Right cardiac atrium (tissue), 5 donors: ENCODE data around the gene KRTAP4-11. TPM values are rescaled to one million over a fixed set of nuclear protein-coding genes. Genes with fewer than 3 reads are reported as not detected.
"Not testable (repeated sequence)": the region's sequence is repeated elsewhere in the genome, so short reads cannot be mapped to it uniquely, and the experiment has no call there.

Experiments
- ATAC-seq, 2 donors: fragments of 200-7000 bp; cut with Tn5 transposase; one replicate each; pipeline versions ENCODE4 v1.8.0 to v1.9.1; 2020; ENCODE audit warnings: moderate library complexity in 2 of 2, mild to moderate bottlenecking in 1 of 2
- DNase-seq, 3 donors: peaks; one replicate each; pipeline ENCODE4 v3.0.0-alpha.2; 2020
- H3K27ac ChIP-seq: one replicate; pipeline ENCODE4 v1.5.1; 2013; ENCODE audit warnings: mild to moderate bottlenecking, low read length, control low read depth, moderate library complexity
- H3K27me3 ChIP-seq: one replicate; pipeline ENCODE4 v1.6.1; 2013; ENCODE audit not compliant: control insufficient read depth, insufficient read depth
- H3K4me1 ChIP-seq: one replicate; pipeline ENCODE4 v1.6.1; 2013; ENCODE audit warnings: low read length; ENCODE audit not compliant: control insufficient read depth, insufficient read depth
- H3K4me3 ChIP-seq: one replicate; pipeline ENCODE4 v1.5.1; 2013; ENCODE audit warnings: low read length, control low read depth
- H3K9me3 ChIP-seq: one replicate; pipeline ENCODE4 v1.6.1; 2013; ENCODE audit warnings: low read length; ENCODE audit not compliant: control insufficient read depth
- WGBS: extraction: QIAGEN DNeasy Blood & Tissue Kit; methylation state at CpG from one replicate; pipeline ENCODE4 v1.1.7; 2013; 5-methylcytosine and 5-hydroxymethylcytosine counted together
- intact Hi-C, 4 donors: fragments of 100-400 bp; cut with DNase I; formaldehyde crosslinking; loops; one replicate each; pipeline versions ENCODE4 v1.11.0 to v1.14.0; 2022 to 2023
- long read RNA-seq, 4 donors: library from polyadenylated mRNA; unstranded; transcript quantifications; one replicate each; pipeline ENCODE4 v2.0.0, GENCODE V29; 2020 to 2021
- polyA plus RNA-seq: library from polyadenylated mRNA; stranded (reverse); fragments of 200-250 nt; gene quantifications from one replicate; pipeline ENCODE4 v1.2.3, GENCODE V29; 2013
- total RNA-seq, 4 donors: library from RNA; stranded (reverse); fragmentation: NEBNext Ultra II Directional; extraction: Animal tissue kit (Norgen Biotek cat#: 25700); gene quantifications; one replicate each; pipeline ENCODE4 v1.2.1, GENCODE V29; 2021
- donor health status: healthy with polysubstance abuse.
- donor health status: DM: no; HTN: yes; CAD: no.
- donor health status: DM: no; HTN: no; CAD: no.
- donor health status: DM: no; HTN: yes; CAD: no; lungs with severe emphysema.
- donor health status: DM: yes; HTN: yes; CAD: no.

The KRTAP4-11 gene
- total RNA-seq (not detected), polyA plus RNA-seq (not detected)
- long read RNA-seq, donor 1: 0 reads
- long read RNA-seq, donor 2: 0 reads
- long read RNA-seq, donor 3: 0 reads
- long read RNA-seq, donor 4: 0 reads

DNA sequence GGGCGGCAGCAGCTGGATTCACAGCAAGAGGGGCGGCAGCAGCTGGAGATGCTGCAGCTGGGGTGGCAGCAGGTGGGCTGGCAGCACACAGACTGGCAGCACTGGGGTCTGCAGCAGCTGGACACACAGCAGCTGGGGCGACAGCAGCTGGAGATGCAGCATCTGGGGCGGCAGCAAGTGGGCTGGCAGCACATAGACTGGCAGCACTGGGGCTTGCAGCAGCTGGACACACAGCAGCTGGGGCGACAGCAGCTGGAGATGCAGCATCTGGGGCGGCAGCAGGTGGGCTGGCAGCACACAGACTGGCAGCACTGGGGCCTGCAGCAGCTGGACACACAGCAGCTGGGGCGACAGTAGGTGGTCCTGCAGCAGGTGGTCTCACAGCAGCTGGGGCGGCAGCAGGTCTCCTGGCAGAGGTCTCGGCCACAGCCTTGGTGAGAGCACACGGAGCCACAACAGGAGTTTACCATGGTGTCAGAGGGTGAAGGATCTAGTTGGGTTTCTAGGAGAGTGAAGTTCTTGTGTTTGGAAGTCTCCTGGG is at the start of gene KRTAP4-11:
Gene KRTAP4-11, minus strand, starts transcription at position 528 of the 541 bp plus-strand sequence. Its CDS starts 58 bp downstream, at position 470.
- H3K9me3 ChIP-seq, H3K27me3 ChIP-seq, intact Hi-C loops, DNase-seq, H3K4me3 ChIP-seq, H3K4me1 ChIP-seq, ATAC-seq, H3K27ac ChIP-seq: not testable (repeated sequence)
- 77% methylated on average over 10 of the region's 10 CpGs for WGBS

DNA sequence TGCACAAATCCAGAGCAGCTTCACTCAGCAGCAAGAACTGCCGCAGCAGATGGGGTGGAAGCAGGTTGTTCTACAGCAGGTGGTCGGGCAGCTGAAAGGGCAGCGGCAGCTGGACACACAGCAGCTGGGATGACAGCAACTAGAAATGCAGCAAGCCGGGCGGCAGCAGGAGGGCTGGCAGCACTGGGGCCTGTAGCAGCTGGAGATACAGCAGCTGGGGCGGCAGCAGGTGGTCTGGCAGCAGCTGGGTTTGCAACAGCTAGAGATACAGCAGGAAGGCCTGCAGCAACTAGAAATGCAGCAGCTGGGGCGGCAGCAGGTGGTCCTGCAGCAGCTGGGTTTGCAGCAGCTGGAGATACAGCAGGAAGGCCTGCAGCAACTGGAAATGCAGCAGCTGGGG is 49.4 kb upstream of the KRTAP4-11 start:
- Histone ChIP-seq H3K4me3 (no peak overlapping the region), H3K9me3 (no peaks in the 10 kb centered on the region), H3K4me1 (no peaks in the 10 kb centered on the region), H3K27ac (no peak overlapping the region), H3K27me3 (no peaks in the 10 kb centered on the region)
- DNase-seq (no peak), ATAC-seq (no peak)
- 82% methylated on average over 7 of the region's 7 CpGs for WGBS
- intact Hi-C loops: no loop called here

DNA sequence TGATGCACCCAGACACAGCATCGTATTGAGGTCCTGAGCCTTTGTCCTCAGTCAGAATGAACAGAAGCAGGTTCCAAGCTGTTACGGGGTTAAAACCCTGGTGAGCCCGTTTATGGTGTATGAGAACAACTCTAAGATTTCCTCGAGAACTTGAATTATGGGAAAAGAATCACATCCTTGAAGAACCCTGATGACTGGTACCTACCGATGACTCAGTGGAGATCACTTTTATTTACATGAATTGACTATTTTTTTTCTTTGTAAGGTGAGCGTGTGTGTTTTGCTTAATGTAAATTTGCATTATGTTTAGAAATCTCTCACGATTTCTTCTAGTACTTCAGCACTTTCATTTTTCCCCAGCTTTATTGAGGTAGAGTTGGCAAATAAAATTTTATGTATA is 45.7 kb upstream of the KRTAP4-11 start:
- DNase-seq (no peak), ATAC-seq (no peak)
- Histone ChIP-seq H3K4me1 (no peaks in the 10 kb centered on the region), H3K9me3 (no peaks in the 10 kb centered on the region), H3K27me3 (no peaks in the 10 kb centered on the region), H3K4me3 (no peak overlapping the region), H3K27ac (no peak overlapping the region)
- WGBS: 73% methylated on average over 7 of the region's 7 CpGs
- intact Hi-C loops: no loop called here

DNA sequence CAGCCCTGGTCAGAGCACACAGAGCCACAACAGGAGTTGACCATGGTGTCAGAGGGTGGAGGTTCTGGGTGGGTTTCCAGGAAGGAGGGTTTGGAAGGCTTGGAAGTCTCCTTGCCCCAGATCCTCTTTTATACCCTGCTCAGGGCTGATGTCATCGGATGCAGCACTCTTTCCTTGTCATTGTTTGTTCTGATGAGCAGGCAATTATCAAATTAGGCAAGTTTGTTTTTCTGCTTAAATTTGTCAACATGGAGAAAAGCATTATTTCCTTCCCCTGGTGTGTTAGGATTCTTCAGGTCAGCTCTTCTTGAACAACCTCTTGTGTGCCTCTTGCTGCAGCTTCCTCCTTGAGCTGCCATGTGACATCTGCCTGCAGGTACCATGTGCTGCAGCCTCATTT is 42.5 kb upstream of the KRTAP4-11 start, which contains the start of gene KRTAP4-4:
Gene KRTAP4-4, minus strand, starts transcription at position 101 of the 400 bp plus-strand sequence. Its CDS starts 57 bp downstream, at position 44.
- intact Hi-C loops: no loop called here
- 70% methylated on average over 1 of the region's 1 CpG for WGBS
- no peaks in the 10 kb centered on the region for H3K9me3 ChIP-seq
- H3K27me3 ChIP-seq: no peaks in the 10 kb centered on the region
- ATAC-seq: no peak
- no peak within 1 kb of the TSS for H3K27ac ChIP-seq
- no peaks in the 10 kb centered on the region for H3K4me1 ChIP-seq
- no peak within 1 kb of the TSS for H3K4me3 ChIP-seq
- no peak for DNase-seq

DNA sequence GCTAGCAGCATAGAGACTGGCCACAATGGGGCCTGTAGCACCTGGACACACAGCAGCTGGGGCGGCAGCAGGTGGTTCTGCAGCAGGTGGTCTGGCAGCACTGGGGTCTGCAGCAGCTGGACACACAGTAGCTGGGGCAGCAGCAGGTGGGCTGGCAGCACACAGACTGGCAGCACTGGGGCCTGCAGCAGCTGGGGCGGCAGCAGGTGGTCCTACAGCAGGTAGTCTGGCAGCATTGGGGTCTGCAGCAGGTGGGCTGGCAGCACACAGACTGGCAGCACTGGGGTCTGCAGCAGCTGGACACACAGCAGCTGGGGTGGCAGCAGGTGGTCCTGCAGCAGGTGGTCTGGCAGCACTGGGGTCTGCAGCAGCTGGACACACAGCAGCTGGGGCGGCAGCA is 42.0 kb upstream of the KRTAP4-11 start:
- H3K27ac ChIP-seq, intact Hi-C loops, H3K27me3 ChIP-seq, ATAC-seq, H3K9me3 ChIP-seq, H3K4me1 ChIP-seq, DNase-seq, H3K4me3 ChIP-seq: not testable (repeated sequence)
- 84% methylated on average over 3 of the region's 3 CpGs for WGBS

GRCh38 chr17:41153856-41154255 is 35.7 kb upstream of the KRTAP4-11 start:
- no peaks in the 10 kb centered on the region for H3K27me3 ChIP-seq
- intact Hi-C loops: no loop called here
- DNase-seq: no peak
- ATAC-seq: no peak
- no peaks in the 10 kb centered on the region for H3K4me1 ChIP-seq
- H3K27ac ChIP-seq: no peak overlapping the region
- WGBS: 3% methylated on average over 2 of the region's 2 CpGs
- no peak overlapping the region for H3K4me3 ChIP-seq
- no peaks in the 10 kb centered on the region for H3K9me3 ChIP-seq

- Histone ChIP-seq H3K9me3 (no peaks in the 10 kb centered on the region), H3K27ac (no peak overlapping the region), H3K4me1 (no peaks in the 10 kb centered on the region), H3K27me3 (no peaks in the 10 kb centered on the region), H3K4me3 (no peak overlapping the region)
- intact Hi-C loops: no loop called here
- 60% methylated on average over 2 of the region's 2 CpGs for WGBS
- DNase-seq (no peak), ATAC-seq (no peak)
Observed at GRCh38 chr17:41151525-41151924, 33.4 kb upstream of the KRTAP4-11 start.

DNA sequence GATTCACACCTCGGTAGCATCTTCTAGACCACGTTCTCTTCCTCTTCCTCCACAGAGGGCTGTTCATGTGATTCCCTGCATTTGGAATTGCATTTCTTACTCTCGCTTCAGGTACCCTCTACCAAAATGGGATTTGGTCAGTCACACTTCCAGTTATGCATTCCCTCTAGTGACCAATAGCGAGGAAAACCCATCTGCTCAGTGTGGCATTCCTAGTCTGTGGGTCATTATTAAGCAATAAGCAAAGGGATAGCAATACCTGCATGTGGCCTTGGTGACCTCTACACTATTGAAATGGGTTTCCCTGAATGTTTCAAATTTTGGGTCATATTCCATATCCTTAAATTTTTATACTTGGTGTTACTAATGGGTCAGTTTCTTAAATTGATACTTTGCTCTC is 31.9 kb upstream of the KRTAP4-11 start:
- WGBS: 78% methylated on average over 4 of the region's 4 CpGs
- H3K9me3 ChIP-seq: no peaks in the 10 kb centered on the region
- no peaks in the 10 kb centered on the region for H3K4me1 ChIP-seq
- no peak overlapping the region for H3K27ac ChIP-seq
- no peaks in the 10 kb centered on the region for H3K27me3 ChIP-seq
- intact Hi-C loops: no loop called here
- DNase-seq (no peak), ATAC-seq (no peak)
- H3K4me3 ChIP-seq: no peak overlapping the region

- no peak within 1 kb of the TSS for H3K27ac ChIP-seq
- DNase-seq (no peak), ATAC-seq (no peak)
- no peaks in the 10 kb centered on the region for H3K4me1 ChIP-seq
- no peak within 1 kb of the TSS for H3K4me3 ChIP-seq
- H3K9me3 ChIP-seq: no peaks in the 10 kb centered on the region
- intact Hi-C loops: no loop called here
- no peaks in the 10 kb centered on the region for H3K27me3 ChIP-seq
- 51% methylated on average over 2 of the region's 2 CpGs for WGBS
Observed at GRCh38 chr17:41149652-41149985, 31.4 kb upstream of the KRTAP4-11 start, which contains the start of gene KRTAP4-5. TSS of gene KRTAP4-5 (minus strand) at chr17:41149825. CDS start at chr17:41149767, 58 bp downstream.

DNA sequence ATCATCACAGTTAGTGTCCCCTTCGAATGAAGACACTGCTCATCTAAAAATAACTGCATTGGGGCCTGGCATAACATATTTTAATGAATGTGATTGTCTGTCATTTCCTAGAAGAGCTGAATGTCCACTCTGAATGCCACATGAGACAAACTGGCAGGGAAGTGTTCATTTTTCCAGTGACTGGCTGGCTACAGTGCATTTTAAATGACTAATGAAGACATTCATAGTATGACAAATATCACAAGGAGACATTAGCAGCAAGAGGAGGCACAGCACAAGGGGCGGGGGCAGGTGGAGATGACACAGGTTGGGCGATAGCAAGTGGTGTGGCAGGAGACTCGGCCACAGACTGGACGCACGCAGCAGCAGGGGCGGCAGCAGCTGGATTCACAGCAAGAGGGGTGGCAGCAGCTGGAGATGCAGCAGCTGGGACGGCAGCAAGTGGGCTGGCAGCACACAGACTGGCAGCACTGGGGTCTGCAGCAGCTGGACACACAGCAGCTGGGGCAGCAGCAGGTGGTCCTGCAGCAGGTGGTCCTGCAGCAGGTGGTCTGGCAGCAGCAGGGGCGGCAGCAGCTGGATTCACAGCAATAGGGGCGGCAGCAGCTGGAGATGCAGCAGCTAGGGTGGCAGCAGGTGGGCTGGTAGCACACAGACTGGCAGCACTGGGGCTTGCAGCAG is 30.9 kb upstream of the KRTAP4-11 start:
- H3K27ac ChIP-seq, H3K4me3 ChIP-seq, H3K27me3 ChIP-seq, H3K9me3 ChIP-seq, DNase-seq, intact Hi-C loops, H3K4me1 ChIP-seq, ATAC-seq: not testable (repeated sequence)
- 70% methylated on average over 10 of the region's 10 CpGs for WGBS

- no peaks in the 10 kb centered on the region for H3K9me3 ChIP-seq
- intact Hi-C loops: no loop called here
- WGBS: 89% methylated on average over 2 of the region's 2 CpGs
- no peaks in the 10 kb centered on the region for H3K4me1 ChIP-seq
- H3K4me3 ChIP-seq: no peak overlapping the region
- no peak for DNase-seq
- H3K27me3 ChIP-seq: no peaks in the 10 kb centered on the region
- no peak overlapping the region for H3K27ac ChIP-seq
- no peak for ATAC-seq
Observed at GRCh38 chr17:41147531-41148204, 29.5 kb upstream of the KRTAP4-11 start.
